WTC11 (cell line): ENCODE data around the gene PTPRN2. TPM values are rescaled to one million over a fixed set of nuclear protein-coding genes. Genes with fewer than 3 reads are reported as not detected.

ENCODE experiments used
- ATAC-seq: fragments of 200-7000 bp; cut with Tn5 transposase; 2 replicates; pipeline ENCODE4 v1.10.0; 2021; ENCODE audit warnings: mild to moderate bottlenecking, moderate library complexity
- CTCF ChIA-PET: fragments of 300-600 bp; sonication (Branson Sonifier 250); formaldehyde crosslinking; loops from one replicate; lab custom pipeline; 2021; ENCODE audit warnings: antibody characterized with exemption; lab: Charles Lee
- POLR2A ChIA-PET: fragments of 350-600 bp; sonication (Branson Sonifier 250); formaldehyde crosslinking; loops from one replicate; lab custom pipeline; 2021; ENCODE audit warnings: antibody characterized with exemption; lab: Charles Lee
- DNase-seq: peaks from one replicate; pipeline ENCODE4 v3.0.0; 2021; ENCODE audit warnings: low spot score
- H3K27ac Mint-ChIP-seq: 2 replicates; pipeline ENCODE4 v1.8.0; 2021; ENCODE audit warnings: mixed read lengths
- H3K27me3 Mint-ChIP-seq: 2 replicates; pipeline ENCODE4 v1.8.0; 2021; ENCODE audit warnings: low read depth, mild to moderate bottlenecking, moderate library complexity, mixed read lengths
- H3K36me3 Mint-ChIP-seq: 2 replicates; pipeline ENCODE4 v1.8.0; 2021; ENCODE audit warnings: mixed read lengths
- H3K4me1 Mint-ChIP-seq: 2 replicates; pipeline ENCODE4 v1.8.0; 2022; ENCODE audit warnings: mixed read lengths
- H3K4me3 Mint-ChIP-seq: 2 replicates; pipeline ENCODE4 v1.8.0; 2021; ENCODE audit warnings: mild to moderate bottlenecking, moderate library complexity, mixed read lengths
- H3K9me3 Mint-ChIP-seq: 2 replicates; pipeline ENCODE4 v1.8.0; 2021; ENCODE audit warnings: mixed read lengths
- CBFB ChIP-seq: sonication (generic); formaldehyde crosslinking; IDR thresholded peaks from 2 replicates; pipeline ENCODE4 v1.8.1; 2022; ENCODE audit warnings: mild to moderate bottlenecking, low read depth, missing genetic modification reagents
- CREB1 ChIP-seq: sonication (generic); formaldehyde crosslinking; IDR thresholded peaks from 2 replicates; pipeline ENCODE4 v1.8.0; 2023; ENCODE audit warnings: mild to moderate bottlenecking, missing genetic modification reagents
- GABPB1 ChIP-seq: sonication (generic); formaldehyde crosslinking; IDR thresholded peaks from 2 replicates; pipeline ENCODE4 v1.8.1; 2023; ENCODE audit warnings: mild to moderate bottlenecking, missing genetic modification reagents
- IRF2 ChIP-seq: sonication (generic); formaldehyde crosslinking; IDR thresholded peaks from 2 replicates; pipeline ENCODE4 v1.8.0; 2022; ENCODE audit warnings: low read depth, missing genetic modification reagents, borderline replicate concordance
- JUN ChIP-seq: sonication (generic); formaldehyde crosslinking; IDR thresholded peaks from 2 replicates; pipeline ENCODE4 v1.8.0; 2023; ENCODE audit warnings: mild to moderate bottlenecking, missing genetic modification reagents
- MYBL2 ChIP-seq: sonication (generic); formaldehyde crosslinking; IDR thresholded peaks from 2 replicates; pipeline ENCODE4 v1.8.1; 2023; ENCODE audit warnings: mild to moderate bottlenecking, moderate library complexity, missing genetic modification reagents
- TEAD4 ChIP-seq: sonication (generic); formaldehyde crosslinking; IDR thresholded peaks from 2 replicates; pipeline ENCODE4 v1.8.0; 2022; ENCODE audit warnings: mild to moderate bottlenecking, missing genetic modification reagents
- ZNF121 ChIP-seq: sonication (generic); formaldehyde crosslinking; IDR thresholded peaks from 2 replicates; pipeline ENCODE4 v1.8.0; 2023; ENCODE audit warnings: missing genetic modification reagents
- ZNF396 ChIP-seq: fragments of 250-450 bp; sonication (Bioruptor Pico); IDR thresholded peaks from 2 replicates; pipeline ENCODE4 v1.8.0; 2021; ENCODE audit warnings: mild to moderate bottlenecking, moderate library complexity, borderline replicate concordance
- total RNA-seq: library from RNA; stranded (reverse); gene quantifications from 3 replicates; pipeline ENCODE4 v1.2.3, GENCODE V29; 2021
- TF ChIP-seq, protein P1 (sequence below): sonication (generic); formaldehyde crosslinking; IDR thresholded peaks from 2 replicates; pipeline ENCODE4 v1.8.0; 2022; ENCODE audit warnings: missing genetic modification reagents
- TF ChIP-seq, protein P2 (sequence below): sonication (generic); formaldehyde crosslinking; IDR thresholded peaks from 2 replicates; pipeline ENCODE4 v1.8.0; 2022; ENCODE audit warnings: mild to moderate bottlenecking, missing genetic modification reagents
- TF ChIP-seq, protein P3 (sequence below): sonication (generic); formaldehyde crosslinking; IDR thresholded peaks from 2 replicates; pipeline ENCODE4 v1.8.1; 2022; ENCODE audit warnings: low read depth, missing genetic modification reagents, borderline replicate concordance
- TF ChIP-seq, protein P4 (sequence below): sonication (generic); formaldehyde crosslinking; IDR thresholded peaks from 2 replicates; pipeline ENCODE4 v1.8.1; 2023; ENCODE audit warnings: mild to moderate bottlenecking, missing genetic modification reagents
- TF ChIP-seq, protein P5 (sequence below): fragments of 250-450 bp; sonication (Bioruptor Pico); conservative IDR thresholded peaks from 2 replicates; pipeline ENCODE4 v1.9.0; 2021; ENCODE audit warnings: mild to moderate bottlenecking
- TF ChIP-seq, protein P6 (sequence below): fragments of 250-450 bp; sonication (Bioruptor Pico); IDR thresholded peaks from 2 replicates; pipeline ENCODE4 v1.8.0; 2021; ENCODE audit warnings: mild to moderate bottlenecking

PTPRN2 gene
- total RNA-seq, 1 experiment from 2014 or later: 4.7 TPM

DNA sequence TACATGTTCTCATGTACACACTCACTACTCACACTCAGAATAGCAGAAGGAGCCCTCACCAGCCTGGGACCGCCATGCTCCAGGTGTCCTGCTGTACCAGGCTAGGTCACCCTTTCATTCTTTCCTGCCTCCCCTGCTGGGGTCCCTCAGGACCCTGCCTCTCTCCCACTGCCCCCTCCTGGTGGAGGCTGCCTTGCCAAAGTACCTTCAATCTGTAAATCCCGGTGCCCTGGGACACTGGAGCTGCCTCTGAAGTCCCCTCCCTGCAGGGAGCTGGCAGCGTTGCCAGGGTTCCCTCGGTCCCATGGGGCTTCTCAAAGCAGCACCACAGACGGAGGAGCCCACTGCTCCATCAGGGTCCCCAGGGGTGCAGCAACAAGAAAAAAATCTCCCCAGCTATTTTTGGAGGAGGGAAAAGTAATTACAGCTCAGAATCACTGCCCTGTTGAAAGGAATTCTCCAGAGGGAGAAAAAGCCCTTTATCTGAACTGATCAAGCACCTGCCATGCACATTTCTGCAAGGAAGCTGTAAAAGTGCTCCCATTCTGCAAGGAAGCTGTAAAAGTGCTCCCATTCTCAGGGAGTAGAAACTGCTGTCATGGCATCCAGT, 259.9 kb downstream of the PTPRN2 start (continued):
- TF ChIP-seq, protein P1, sequence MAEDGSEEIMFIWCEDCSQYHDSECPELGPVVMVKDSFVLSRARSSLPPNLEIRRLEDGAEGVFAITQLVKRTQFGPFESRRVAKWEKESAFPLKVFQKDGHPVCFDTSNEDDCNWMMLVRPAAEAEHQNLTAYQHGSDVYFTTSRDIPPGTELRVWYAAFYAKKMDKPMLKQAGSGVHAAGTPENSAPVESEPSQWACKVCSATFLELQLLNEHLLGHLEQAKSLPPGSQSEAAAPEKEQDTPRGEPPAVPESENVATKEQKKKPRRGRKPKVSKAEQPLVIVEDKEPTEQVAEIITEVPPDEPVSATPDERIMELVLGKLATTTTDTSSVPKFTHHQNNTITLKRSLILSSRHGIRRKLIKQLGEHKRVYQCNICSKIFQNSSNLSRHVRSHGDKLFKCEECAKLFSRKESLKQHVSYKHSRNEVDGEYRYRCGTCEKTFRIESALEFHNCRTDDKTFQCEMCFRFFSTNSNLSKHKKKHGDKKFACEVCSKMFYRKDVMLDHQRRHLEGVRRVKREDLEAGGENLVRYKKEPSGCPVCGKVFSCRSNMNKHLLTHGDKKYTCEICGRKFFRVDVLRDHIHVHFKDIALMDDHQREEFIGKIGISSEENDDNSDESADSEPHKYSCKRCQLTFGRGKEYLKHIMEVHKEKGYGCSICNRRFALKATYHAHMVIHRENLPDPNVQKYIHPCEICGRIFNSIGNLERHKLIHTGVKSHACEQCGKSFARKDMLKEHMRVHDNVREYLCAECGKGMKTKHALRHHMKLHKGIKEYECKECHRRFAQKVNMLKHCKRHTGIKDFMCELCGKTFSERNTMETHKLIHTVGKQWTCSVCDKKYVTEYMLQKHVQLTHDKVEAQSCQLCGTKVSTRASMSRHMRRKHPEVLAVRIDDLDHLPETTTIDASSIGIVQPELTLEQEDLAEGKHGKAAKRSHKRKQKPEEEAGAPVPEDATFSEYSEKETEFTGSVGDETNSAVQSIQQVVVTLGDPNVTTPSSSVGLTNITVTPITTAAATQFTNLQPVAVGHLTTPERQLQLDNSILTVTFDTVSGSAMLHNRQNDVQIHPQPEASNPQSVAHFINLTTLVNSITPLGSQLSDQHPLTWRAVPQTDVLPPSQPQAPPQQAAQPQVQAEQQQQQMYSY (CRISPR knock-in tag): no peak
- no peak for TF ChIP-seq IRF2
- TF ChIP-seq JUN (CRISPR knock-in tag): no peak
- TF ChIP-seq, protein P2, sequence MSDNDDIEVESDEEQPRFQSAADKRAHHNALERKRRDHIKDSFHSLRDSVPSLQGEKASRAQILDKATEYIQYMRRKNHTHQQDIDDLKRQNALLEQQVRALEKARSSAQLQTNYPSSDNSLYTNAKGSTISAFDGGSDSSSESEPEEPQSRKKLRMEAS (CRISPR knock-in tag): no peak
- no peak for TF ChIP-seq CBFB (CRISPR knock-in tag)
- TF ChIP-seq, protein P3, sequence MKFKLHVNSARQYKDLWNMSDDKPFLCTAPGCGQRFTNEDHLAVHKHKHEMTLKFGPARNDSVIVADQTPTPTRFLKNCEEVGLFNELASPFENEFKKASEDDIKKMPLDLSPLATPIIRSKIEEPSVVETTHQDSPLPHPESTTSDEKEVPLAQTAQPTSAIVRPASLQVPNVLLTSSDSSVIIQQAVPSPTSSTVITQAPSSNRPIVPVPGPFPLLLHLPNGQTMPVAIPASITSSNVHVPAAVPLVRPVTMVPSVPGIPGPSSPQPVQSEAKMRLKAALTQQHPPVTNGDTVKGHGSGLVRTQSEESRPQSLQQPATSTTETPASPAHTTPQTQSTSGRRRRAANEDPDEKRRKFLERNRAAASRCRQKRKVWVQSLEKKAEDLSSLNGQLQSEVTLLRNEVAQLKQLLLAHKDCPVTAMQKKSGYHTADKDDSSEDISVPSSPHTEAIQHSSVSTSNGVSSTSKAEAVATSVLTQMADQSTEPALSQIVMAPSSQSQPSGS (CRISPR knock-in tag): no peak
- no peak for TF ChIP-seq CREB1 (CRISPR knock-in tag)
- TF ChIP-seq ZNF121: no peak
- TF ChIP-seq, protein P4, sequence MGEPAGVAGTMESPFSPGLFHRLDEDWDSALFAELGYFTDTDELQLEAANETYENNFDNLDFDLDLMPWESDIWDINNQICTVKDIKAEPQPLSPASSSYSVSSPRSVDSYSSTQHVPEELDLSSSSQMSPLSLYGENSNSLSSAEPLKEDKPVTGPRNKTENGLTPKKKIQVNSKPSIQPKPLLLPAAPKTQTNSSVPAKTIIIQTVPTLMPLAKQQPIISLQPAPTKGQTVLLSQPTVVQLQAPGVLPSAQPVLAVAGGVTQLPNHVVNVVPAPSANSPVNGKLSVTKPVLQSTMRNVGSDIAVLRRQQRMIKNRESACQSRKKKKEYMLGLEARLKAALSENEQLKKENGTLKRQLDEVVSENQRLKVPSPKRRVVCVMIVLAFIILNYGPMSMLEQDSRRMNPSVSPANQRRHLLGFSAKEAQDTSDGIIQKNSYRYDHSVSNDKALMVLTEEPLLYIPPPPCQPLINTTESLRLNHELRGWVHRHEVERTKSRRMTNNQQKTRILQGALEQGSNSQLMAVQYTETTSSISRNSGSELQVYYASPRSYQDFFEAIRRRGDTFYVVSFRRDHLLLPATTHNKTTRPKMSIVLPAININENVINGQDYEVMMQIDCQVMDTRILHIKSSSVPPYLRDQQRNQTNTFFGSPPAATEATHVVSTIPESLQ: no peak
- TF ChIP-seq, protein P5, sequence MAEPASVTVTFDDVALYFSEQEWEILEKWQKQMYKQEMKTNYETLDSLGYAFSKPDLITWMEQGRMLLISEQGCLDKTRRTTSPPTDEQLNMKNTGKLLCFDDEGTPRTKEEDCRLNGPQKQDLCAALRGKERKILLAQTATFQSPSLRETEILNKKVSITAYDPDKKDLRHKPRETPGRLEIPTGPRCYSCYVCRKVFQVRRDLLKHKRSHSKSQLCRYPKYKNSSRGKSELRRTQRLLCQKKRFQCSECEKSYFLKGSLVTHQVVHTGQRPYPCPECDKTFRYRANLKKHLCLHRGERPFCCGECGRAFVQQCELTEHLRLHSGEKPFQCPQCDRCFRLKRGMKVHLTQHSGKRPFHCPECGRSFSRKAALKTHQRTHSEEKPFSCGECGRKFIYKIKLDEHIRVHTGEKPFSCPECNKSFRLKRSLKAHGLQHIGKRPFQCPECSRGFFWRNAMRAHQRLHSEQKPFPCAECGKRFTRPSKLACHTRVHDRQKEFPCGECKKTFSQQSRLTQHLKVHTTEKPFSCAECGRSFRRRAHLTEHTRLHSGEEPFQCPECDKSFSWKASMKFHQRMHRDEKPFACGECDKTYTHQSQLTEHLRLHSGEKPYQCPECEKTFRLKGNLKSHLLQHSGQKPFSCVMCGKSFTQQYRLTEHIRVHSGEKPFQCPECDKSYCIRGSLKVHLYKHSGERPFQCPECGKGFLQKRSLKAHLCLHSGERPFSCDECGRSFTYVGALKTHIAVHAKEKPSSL (CRISPR knock-in tag): no peak
- TF ChIP-seq, protein P6, sequence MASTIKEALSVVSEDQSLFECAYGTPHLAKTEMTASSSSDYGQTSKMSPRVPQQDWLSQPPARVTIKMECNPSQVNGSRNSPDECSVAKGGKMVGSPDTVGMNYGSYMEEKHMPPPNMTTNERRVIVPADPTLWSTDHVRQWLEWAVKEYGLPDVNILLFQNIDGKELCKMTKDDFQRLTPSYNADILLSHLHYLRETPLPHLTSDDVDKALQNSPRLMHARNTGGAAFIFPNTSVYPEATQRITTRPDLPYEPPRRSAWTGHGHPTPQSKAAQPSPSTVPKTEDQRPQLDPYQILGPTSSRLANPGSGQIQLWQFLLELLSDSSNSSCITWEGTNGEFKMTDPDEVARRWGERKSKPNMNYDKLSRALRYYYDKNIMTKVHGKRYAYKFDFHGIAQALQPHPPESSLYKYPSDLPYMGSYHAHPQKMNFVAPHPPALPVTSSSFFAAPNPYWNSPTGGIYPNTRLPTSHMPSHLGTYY (CRISPR knock-in tag): no peak
- no peak for TF ChIP-seq ZNF396 (CRISPR knock-in tag)
- TF ChIP-seq, all 79 proteins: peak for 0

DNA sequence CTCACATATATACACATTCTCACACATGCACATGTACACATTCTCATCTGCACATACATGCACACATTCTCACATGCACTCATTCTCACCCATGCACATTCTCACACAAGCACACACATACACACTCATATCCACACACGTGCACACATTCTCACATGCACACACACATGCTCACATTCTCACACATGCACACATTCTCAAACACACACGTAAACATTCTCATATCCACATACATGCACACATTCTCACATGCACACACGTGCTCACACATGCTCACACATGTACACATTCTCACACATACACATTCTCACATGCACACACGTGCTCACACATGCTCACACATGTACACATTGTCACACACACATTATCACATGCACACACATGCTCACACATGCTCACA, 260.6 kb downstream of the PTPRN2 start:
- POLR2A ChIA-PET: no interaction called here
- Mint-ChIP-seq H3K27ac (peak overlapping the region; percentile 28), H3K9me3 (peaks cover 35% of the 10 kb centered on the region), H3K27me3 (peaks cover 8% of the 10 kb centered on the region), H3K4me3 (no peak overlapping the region)
- ATAC-seq: no peak
- CTCF ChIA-PET: interaction anchor here (1.3 kb wide), 1 partner anchor 29 kb away, joined by 3 read pairs; no protein-coding TSS in a partner anchor
- TF ChIP-seq MYBL2 (CRISPR knock-in tag) (no peak), TEAD4 (no peak), ZNF396 (CRISPR knock-in tag) (no peak), GABPB1 (CRISPR knock-in tag) (no peak)
- TF ChIP-seq, all 79 proteins: peak for 0
- H3K4me1 Mint-ChIP-seq: peaks cover 30% of the 10 kb centered on the region
- peaks cover 31% of the 10 kb centered on the region for H3K36me3 Mint-ChIP-seq
- no peak for DNase-seq
